ENCODE measurements around the gene TMEM238L. TPM values are rescaled to one million over a fixed set of nuclear protein-coding genes. Genes with fewer than 3 reads are reported as not detected.

TMEM238L gene
- total RNA-seq, 1 experiment from 2014 or later, result not detected

DNA sequence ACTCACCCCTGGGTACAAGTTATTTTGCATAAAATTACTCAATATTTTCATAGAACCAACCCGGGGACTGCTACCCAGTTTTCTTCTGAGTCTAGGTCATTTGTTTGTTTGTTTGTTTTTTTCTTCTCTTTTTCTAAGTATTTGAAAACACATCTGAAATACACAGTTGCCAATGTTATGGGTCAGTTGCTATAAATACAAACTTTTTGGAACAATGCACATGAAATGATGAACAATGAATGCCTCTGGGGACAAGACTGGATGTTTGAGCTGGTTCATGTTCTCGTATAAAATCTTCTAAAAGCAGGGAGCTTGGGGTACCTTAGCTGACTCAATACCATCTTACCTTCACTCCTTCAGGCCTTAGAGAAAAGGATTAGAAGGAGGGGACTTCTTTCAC lies 30.5 kb downstream of the TMEM238L start:
- Histone ChIP-seq H3K14ac (ENCODE audit: insufficient read depth, low read length) (no peak overlapping the region), H3K23ac (ENCODE audit: insufficient read length, low read depth, low read length) (no peak overlapping the region), H3K79me1 (ENCODE audit: insufficient read depth, low read depth, low read length, poor library complexity, severe bottlenecking) (no peaks in the 10 kb centered on the region), H2BK20ac (ENCODE audit: low read depth, low read length, poor library complexity, severe bottlenecking) (no peak overlapping the region), H2AFZ (ENCODE audit: low read length) (no peak overlapping the region), H4K8ac (replicated peaks; ENCODE audit: insufficient read length, low read depth, low read length) (no peak overlapping the region), H3K4me1 (ENCODE audit: insufficient read depth, low read length) (no peaks in the 10 kb centered on the region), H4K5ac (ENCODE audit: insufficient read length, low read depth, low read length) (no peak overlapping the region), H2BK12ac (ENCODE audit: insufficient read length, low read depth, low read length) (no peak overlapping the region), H2BK120ac (ENCODE audit: low read depth, low read length, poor library complexity, severe bottlenecking) (no peak overlapping the region), H4K91ac (ENCODE audit: insufficient read length, low read depth, low read length) (no peak overlapping the region), H3K56ac (ENCODE audit: insufficient read length, low read depth, low read length) (no peak overlapping the region), H4K20me1 (ENCODE audit: control insufficient read depth, insufficient read depth, insufficient read length) (no peaks in the 10 kb centered on the region), H3T11ph (ENCODE audit: low read length) (no peak overlapping the region), H3K4me2 (ENCODE audit: insufficient read depth, insufficient read length, low read length) (no peak overlapping the region), H3K23me2 (ENCODE audit: insufficient read length, low read depth, low read length, poor library complexity, severe bottlenecking) (no peaks in the 10 kb centered on the region), H3K4ac (ENCODE audit: low read depth, low read length) (no peak overlapping the region), H3K27me3 (ENCODE audit: insufficient read depth, low read length) (no peaks in the 10 kb centered on the region), H2AK5ac (ENCODE audit: insufficient read length, low read length) (no peak overlapping the region), H3K9ac (ENCODE audit: extremely low read depth, insufficient read length, low read length) (no peak overlapping the region), H3K18ac (ENCODE audit: insufficient read length, low read depth, low read length) (no peak overlapping the region), H3K79me2 (ENCODE audit: insufficient read depth, low read length) (no peaks in the 10 kb centered on the region), H2BK5ac (ENCODE audit: insufficient read length, low read length) (no peak overlapping the region), H3K9me3 (ENCODE audit: control insufficient read depth, low read depth, low read length) (no peaks in the 10 kb centered on the region), H3K27ac (ENCODE audit: insufficient read length, low read depth, low read length) (no peak overlapping the region), H2BK15ac (ENCODE audit: low read depth, low read length) (no peak overlapping the region)
- Mint-ChIP-seq H3K27ac (no peak overlapping the region), H3K4me1 (peaks cover 4 to 10% of the 10 kb centered on the region in 2 experiments; a peak in 3 of 4 replicates), H3K9me3 (peaks cover 8 to 14% of the 10 kb centered on the region in 2 experiments), H3K27me3 (ENCODE audit: low read depth) (no peaks in the 10 kb centered on the region), H3K4me3 (no peak overlapping the region), H3K36me3 (ENCODE audit: insufficient read depth in 1 of 3, low read depth in 3 of 3) (peaks cover 4 to 13% (median 6%) of the 10 kb centered on the region in 3 experiments)
- WGBS (ENCODE audit: extremely low coverage, insufficient read length, low lambda C conversion rate), result no CpG with 5 or more reads among the region's 2 CpGs
- TF ChIP-seq, protein P1, sequence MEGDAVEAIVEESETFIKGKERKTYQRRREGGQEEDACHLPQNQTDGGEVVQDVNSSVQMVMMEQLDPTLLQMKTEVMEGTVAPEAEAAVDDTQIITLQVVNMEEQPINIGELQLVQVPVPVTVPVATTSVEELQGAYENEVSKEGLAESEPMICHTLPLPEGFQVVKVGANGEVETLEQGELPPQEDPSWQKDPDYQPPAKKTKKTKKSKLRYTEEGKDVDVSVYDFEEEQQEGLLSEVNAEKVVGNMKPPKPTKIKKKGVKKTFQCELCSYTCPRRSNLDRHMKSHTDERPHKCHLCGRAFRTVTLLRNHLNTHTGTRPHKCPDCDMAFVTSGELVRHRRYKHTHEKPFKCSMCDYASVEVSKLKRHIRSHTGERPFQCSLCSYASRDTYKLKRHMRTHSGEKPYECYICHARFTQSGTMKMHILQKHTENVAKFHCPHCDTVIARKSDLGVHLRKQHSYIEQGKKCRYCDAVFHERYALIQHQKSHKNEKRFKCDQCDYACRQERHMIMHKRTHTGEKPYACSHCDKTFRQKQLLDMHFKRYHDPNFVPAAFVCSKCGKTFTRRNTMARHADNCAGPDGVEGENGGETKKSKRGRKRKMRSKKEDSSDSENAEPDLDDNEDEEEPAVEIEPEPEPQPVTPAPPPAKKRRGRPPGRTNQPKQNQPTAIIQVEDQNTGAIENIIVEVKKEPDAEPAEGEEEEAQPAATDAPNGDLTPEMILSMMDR (conservative IDR thresholded peaks at IDR 0.05), result no peak
- DNase-seq, result no peak

Data from H9 (cell line).